CD14-positive monocyte (primary cell): ENCODE measurements around the gene GALNT17. TPM values are rescaled to one million over a fixed set of nuclear protein-coding genes. Genes with fewer than 3 reads are reported as not detected.
"Not testable (repeated sequence)": the region's sequence is repeated elsewhere in the genome, so short reads cannot be mapped to it uniquely, and the experiment has no call there.

Experiments
- DNase-seq, 3 donors: peaks; one replicate each; pipeline ENCODE4 v3.0.0-alpha.2; 2011 to 2022
- H2AFZ ChIP-seq: 2 replicates; pipeline ENCODE4 v1.6.0; 2012; ENCODE audit warnings: mild to moderate bottlenecking, low read depth, low read length, inconsistent platforms; ENCODE audit not compliant: insufficient read depth, poor library complexity, severe bottlenecking
- H3K27ac ChIP-seq, 2 donors: 1 replicate in 1 of 2; 2 replicates in 1 of 2; pipeline ENCODE4 v1.5.1; 2012 to 2013; ENCODE audit warnings: low read length in 2 of 2, control low read depth in 1 of 2, inconsistent platforms in 1 of 2, low read depth in 1 of 2, mild to moderate bottlenecking in 1 of 2
- H3K27me3 ChIP-seq, 2 donors: one replicate each; pipeline versions ENCODE4 v1.6.0 to v1.6.1; 2011 to 2013; ENCODE audit warnings: low read length in 2 of 2; ENCODE audit not compliant: control insufficient read depth in 2 of 2, insufficient read depth in 2 of 2
- H3K36me3 ChIP-seq, 2 donors: replicated peaks in 1 of 2; 1 replicate in 1 of 2; 2 replicates in 1 of 2; pipeline versions ENCODE4 v1.5.1 to v1.6.1; 2012 to 2013; ENCODE audit warnings: low read length in 2 of 2, control low read depth in 1 of 2, inconsistent platforms in 1 of 2, mild to moderate bottlenecking in 1 of 2; ENCODE audit not compliant: insufficient read depth in 2 of 2, control insufficient read depth in 1 of 2
- H3K4me1 ChIP-seq, 2 donors: 1 replicate in 1 of 2; 2 replicates in 1 of 2; pipeline versions ENCODE4 v1.5.1 to v1.6.1; 2012 to 2013; ENCODE audit warnings: low read length in 2 of 2, control low read depth in 1 of 2, inconsistent platforms in 1 of 2, mild to moderate bottlenecking in 1 of 2, moderate library complexity in 1 of 2; ENCODE audit not compliant: insufficient read depth in 2 of 2, control insufficient read depth in 1 of 2
- H3K4me2 ChIP-seq: replicated peaks from 2 replicates; pipeline ENCODE3; 2012; ENCODE audit warnings: low read length, moderate library complexity, mild to moderate bottlenecking; ENCODE audit not compliant: poor library complexity, severe bottlenecking; ENCODE audit errors: extremely low read depth
- H3K4me3 ChIP-seq, 3 experiments: fragments of 200-600 bp in 1 of 3; sonication (generic) in 1 of 3; replicated peaks in 1 of 3; 1 replicate in 2 of 3; 2 replicates in 1 of 3; pipeline ENCODE4 v1.5.1; 2011 to 2013; ENCODE audit warnings: low read length in 3 of 3, mild to moderate bottlenecking in 3 of 3, control low read depth in 2 of 3, low read depth in 2 of 3, inconsistent platforms in 1 of 3, moderate library complexity in 1 of 3
- H3K79me2 ChIP-seq: 2 replicates; pipeline ENCODE4 v1.6.0; 2012; ENCODE audit warnings: mild to moderate bottlenecking, control low read depth, inconsistent platforms, low read length, moderate library complexity; ENCODE audit not compliant: insufficient read depth
- H3K9ac ChIP-seq: 2 replicates; pipeline ENCODE4 v1.6.0; 2017; ENCODE audit warnings: low read length, mild to moderate bottlenecking; ENCODE audit not compliant: insufficient read depth, poor library complexity, severe bottlenecking
- H3K9me3 ChIP-seq, 2 donors: replicated peaks in 1 of 2; 1 replicate in 1 of 2; 2 replicates in 1 of 2; pipeline versions ENCODE4 v1.5.1 to v1.6.1; 2012 to 2013; ENCODE audit warnings: low read length in 2 of 2, control low read depth in 1 of 2; ENCODE audit not compliant: control insufficient read depth in 1 of 2, insufficient read depth in 1 of 2
- H4K20me1 ChIP-seq: 2 replicates; pipeline ENCODE4 v1.6.0; 2012; ENCODE audit warnings: mild to moderate bottlenecking, low read length, control low read depth, moderate library complexity; ENCODE audit not compliant: insufficient read depth
- H3K27ac Mint-ChIP-seq, 7 donors: one replicate each; pipeline ENCODE4 v1.8.0; 2020; ENCODE audit warnings: mild to moderate bottlenecking in 7 of 7, mixed read lengths in 7 of 7, moderate library complexity in 6 of 7, inconsistent platforms in 2 of 7
- H3K27me3 Mint-ChIP-seq, 3 donors: one replicate each; pipeline ENCODE4 v1.8.0; 2021 to 2022; ENCODE audit warnings: low read depth in 3 of 3, mild to moderate bottlenecking in 3 of 3, mixed read lengths in 3 of 3, moderate library complexity in 3 of 3, inconsistent platforms in 1 of 3
- H3K36me3 Mint-ChIP-seq, 2 donors: one replicate each; pipeline ENCODE4 v1.8.0; 2020; ENCODE audit warnings: mixed read lengths in 2 of 2, inconsistent platforms in 1 of 2, mild to moderate bottlenecking in 1 of 2
- H3K4me1 Mint-ChIP-seq: one replicate; pipeline ENCODE4 v1.8.0; 2020; ENCODE audit warnings: mild to moderate bottlenecking, mixed read lengths
- H3K4me3 Mint-ChIP-seq, 2 donors: one replicate each; pipeline ENCODE4 v1.8.0; 2020; ENCODE audit warnings: mild to moderate bottlenecking in 2 of 2, mixed read lengths in 2 of 2, moderate library complexity in 1 of 2
- H3K9me3 Mint-ChIP-seq, 7 donors: one replicate each; pipeline ENCODE4 v1.8.0; 2020 to 2022; ENCODE audit warnings: mixed read lengths in 7 of 7, mild to moderate bottlenecking in 6 of 7, moderate library complexity in 6 of 7, inconsistent platforms in 2 of 7
- WGBS: methylation state at CpG from one replicate; pipeline ENCODE4 v1.1.5; 2013; ENCODE audit warnings: missing lambda C conversion rate; ENCODE audit not compliant: insufficient coverage; 5-methylcytosine and 5-hydroxymethylcytosine counted together
- intact Hi-C, 2 donors: fragments of 100-400 bp; cut with micrococcal nuclease; formaldehyde crosslinking; loops; one replicate each; pipeline versions ENCODE4 v1.15.0 to v1.15.1; 2023
- polyA plus RNA-seq, 3 donors: library from polyadenylated mRNA; depleted of rRNA in 1 of 3; unstranded in 2 of 3; stranded (reverse) in 1 of 3; fragments of 300-500 nt in 2 of 3; fragments of >200 nt in 1 of 3; fragmentation: Illumina TruSeq in 2 of 3; gene quantifications; 1 replicate in 2 of 3; 2 replicates in 1 of 3; pipeline ENCODE4 v1.2.3, GENCODE V29; 2012 to 2021
- TF ChIP-seq, protein P1 (sequence below): fragments of 200-600 bp; IDR thresholded peaks from one replicate; pipeline ENCODE4 v1.8.0; 2022; ENCODE audit warnings: antibody characterized with exemption, mild to moderate bottlenecking

GALNT17 gene
- polyA plus RNA-seq, 3 donors, result not detected

DNA sequence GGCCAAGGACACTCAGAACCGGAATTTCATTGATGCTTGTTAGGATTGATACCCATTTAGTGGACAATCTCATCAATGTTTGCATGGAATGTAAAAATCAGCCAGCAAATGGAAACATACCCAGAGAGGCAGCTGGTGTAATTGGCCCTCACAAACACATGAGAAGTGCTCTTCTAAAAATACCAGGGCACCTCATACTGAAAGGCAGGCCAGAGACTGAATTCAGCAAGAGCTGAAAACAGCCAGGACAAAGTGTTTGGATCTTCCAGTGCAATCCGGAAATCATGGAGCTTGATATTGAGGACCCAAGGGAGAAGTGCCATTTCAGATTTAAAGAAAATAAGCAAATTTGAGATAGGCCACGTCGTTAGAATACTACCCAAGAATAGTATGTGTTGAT is 498.6 kb downstream of the GALNT17 start:
- H3K4me3 Mint-ChIP-seq, result no peak overlapping the region
- Histone ChIP-seq H3K9ac (no peak overlapping the region), H3K9me3 (no peaks in the 10 kb centered on the region), H3K36me3 (no peaks in the 10 kb centered on the region), H2AFZ (no peak overlapping the region), H4K20me1 (no peaks in the 10 kb centered on the region), H3K27ac (no peak overlapping the region), H3K79me2 (no peaks in the 10 kb centered on the region), H3K27me3 (no peaks in the 10 kb centered on the region), H3K4me1 (no peaks in the 10 kb centered on the region), H3K4me2 (no peak overlapping the region), H3K4me3 (no peak overlapping the region)
- no peak for DNase-seq
- no peak overlapping the region for H3K27ac Mint-ChIP-seq
- WGBS, result 76% methylated on average over 2 of the region's 4 CpGs
- no peaks in the 10 kb centered on the region for H3K4me1 Mint-ChIP-seq
- peaks cover 0 to 4% (median 1%) of the 10 kb centered on the region in 3 donors for H3K27me3 Mint-ChIP-seq
- intact Hi-C loops, result no loop called here
- no peaks in the 10 kb centered on the region for H3K36me3 Mint-ChIP-seq
- peaks cover 4 to 12% (median 9%) of the 10 kb centered on the region in 7 donors for H3K9me3 Mint-ChIP-seq
- TF ChIP-seq, protein P1, sequence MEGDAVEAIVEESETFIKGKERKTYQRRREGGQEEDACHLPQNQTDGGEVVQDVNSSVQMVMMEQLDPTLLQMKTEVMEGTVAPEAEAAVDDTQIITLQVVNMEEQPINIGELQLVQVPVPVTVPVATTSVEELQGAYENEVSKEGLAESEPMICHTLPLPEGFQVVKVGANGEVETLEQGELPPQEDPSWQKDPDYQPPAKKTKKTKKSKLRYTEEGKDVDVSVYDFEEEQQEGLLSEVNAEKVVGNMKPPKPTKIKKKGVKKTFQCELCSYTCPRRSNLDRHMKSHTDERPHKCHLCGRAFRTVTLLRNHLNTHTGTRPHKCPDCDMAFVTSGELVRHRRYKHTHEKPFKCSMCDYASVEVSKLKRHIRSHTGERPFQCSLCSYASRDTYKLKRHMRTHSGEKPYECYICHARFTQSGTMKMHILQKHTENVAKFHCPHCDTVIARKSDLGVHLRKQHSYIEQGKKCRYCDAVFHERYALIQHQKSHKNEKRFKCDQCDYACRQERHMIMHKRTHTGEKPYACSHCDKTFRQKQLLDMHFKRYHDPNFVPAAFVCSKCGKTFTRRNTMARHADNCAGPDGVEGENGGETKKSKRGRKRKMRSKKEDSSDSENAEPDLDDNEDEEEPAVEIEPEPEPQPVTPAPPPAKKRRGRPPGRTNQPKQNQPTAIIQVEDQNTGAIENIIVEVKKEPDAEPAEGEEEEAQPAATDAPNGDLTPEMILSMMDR, result no peak

DNA sequence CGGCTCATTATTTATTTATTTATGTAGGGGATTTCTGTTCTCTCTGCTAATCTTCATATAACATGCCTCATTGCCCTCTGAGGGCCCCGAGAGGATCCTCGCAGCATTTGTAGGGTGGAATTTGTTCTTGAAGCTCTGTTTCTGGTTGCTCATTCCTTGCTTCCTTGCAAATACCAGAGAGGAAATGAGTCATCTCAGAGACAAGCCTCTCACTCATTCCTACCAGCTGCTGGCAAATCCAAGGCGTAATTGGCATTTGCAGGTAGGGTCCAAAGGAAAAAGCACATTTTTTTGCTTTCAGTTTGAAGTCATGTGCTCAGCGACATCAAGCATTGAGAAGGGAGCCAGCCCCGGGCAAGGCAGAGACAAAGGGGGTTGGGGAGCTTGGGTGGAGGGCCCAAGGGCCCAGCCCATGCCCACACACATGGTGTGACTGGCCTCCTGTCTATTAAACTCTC is 501.6 kb downstream of the GALNT17 start:
- H3K27ac Mint-ChIP-seq, result no peak overlapping the region
- Histone ChIP-seq H3K27ac (no peak overlapping the region), H2AFZ (no peak overlapping the region), H4K20me1 (no peaks in the 10 kb centered on the region), H3K4me1 (no peaks in the 10 kb centered on the region), H3K79me2 (no peaks in the 10 kb centered on the region), H3K4me2 (no peak overlapping the region), H3K9ac (no peak overlapping the region), H3K36me3 (no peaks in the 10 kb centered on the region), H3K4me3 (no peak overlapping the region), H3K9me3 (peaks cover 0 to 3% of the 10 kb centered on the region in 2 donors), H3K27me3 (no peaks in the 10 kb centered on the region)
- TF ChIP-seq, protein P1, result no peak
- intact Hi-C loops, result no loop called here
- no peaks in the 10 kb centered on the region for H3K4me1 Mint-ChIP-seq
- H3K27me3 Mint-ChIP-seq, result peaks cover 1 to 2% (median 1%) of the 10 kb centered on the region in 3 donors
- 7% methylated on average over 3 of the region's 6 CpGs for WGBS
- DNase-seq, result no peak
- no peak overlapping the region for H3K4me3 Mint-ChIP-seq
- H3K9me3 Mint-ChIP-seq, result peaks cover 2 to 18% (median 9%) of the 10 kb centered on the region in 7 donors
- no peaks in the 10 kb centered on the region for H3K36me3 Mint-ChIP-seq

DNA sequence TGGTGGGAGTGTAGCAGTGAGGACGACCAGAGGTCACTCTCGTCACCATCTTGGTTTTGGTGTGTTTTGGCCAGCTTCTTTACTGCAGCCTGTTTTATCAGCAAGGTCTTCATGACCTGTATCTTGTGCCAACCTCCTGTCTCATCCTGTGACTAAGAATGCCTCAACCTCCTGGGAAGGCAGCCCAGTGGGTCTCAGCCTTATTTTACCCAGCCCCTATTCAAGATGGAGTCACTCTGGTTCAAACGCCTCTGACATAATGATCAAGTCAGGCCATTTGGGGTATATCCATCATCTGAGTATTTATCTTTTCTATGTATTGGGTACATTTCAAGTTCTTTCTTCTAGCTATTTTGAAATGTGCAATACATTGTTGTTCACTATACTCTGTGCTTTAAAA is 503.9 kb downstream of the GALNT17 start:
- H3K4me3 Mint-ChIP-seq, H3K9ac ChIP-seq, H3K27ac ChIP-seq, H3K79me2 ChIP-seq, H3K36me3 Mint-ChIP-seq, H3K27ac Mint-ChIP-seq, H3K4me2 ChIP-seq, H3K4me1 ChIP-seq, H3K27me3 Mint-ChIP-seq, intact Hi-C loops, H3K27me3 ChIP-seq, H3K4me1 Mint-ChIP-seq, H3K36me3 ChIP-seq, DNase-seq, H3K9me3 ChIP-seq, H4K20me1 ChIP-seq, H2AFZ ChIP-seq, H3K4me3 ChIP-seq: not testable (repeated sequence)
- WGBS, result no CpG with 5 or more reads among the region's 3 CpGs
- H3K9me3 Mint-ChIP-seq, result peaks cover 2 to 17% (median 7%) of the 10 kb centered on the region in 7 donors
